ENCODE results near the gene LMF1. TPM values are rescaled to one million over a fixed set of nuclear protein-coding genes. Genes with fewer than 3 reads are reported as not detected.

Gene LMF1
- total RNA-seq, 1 experiment from 2014 or later, result 12.8 TPM

DNA sequence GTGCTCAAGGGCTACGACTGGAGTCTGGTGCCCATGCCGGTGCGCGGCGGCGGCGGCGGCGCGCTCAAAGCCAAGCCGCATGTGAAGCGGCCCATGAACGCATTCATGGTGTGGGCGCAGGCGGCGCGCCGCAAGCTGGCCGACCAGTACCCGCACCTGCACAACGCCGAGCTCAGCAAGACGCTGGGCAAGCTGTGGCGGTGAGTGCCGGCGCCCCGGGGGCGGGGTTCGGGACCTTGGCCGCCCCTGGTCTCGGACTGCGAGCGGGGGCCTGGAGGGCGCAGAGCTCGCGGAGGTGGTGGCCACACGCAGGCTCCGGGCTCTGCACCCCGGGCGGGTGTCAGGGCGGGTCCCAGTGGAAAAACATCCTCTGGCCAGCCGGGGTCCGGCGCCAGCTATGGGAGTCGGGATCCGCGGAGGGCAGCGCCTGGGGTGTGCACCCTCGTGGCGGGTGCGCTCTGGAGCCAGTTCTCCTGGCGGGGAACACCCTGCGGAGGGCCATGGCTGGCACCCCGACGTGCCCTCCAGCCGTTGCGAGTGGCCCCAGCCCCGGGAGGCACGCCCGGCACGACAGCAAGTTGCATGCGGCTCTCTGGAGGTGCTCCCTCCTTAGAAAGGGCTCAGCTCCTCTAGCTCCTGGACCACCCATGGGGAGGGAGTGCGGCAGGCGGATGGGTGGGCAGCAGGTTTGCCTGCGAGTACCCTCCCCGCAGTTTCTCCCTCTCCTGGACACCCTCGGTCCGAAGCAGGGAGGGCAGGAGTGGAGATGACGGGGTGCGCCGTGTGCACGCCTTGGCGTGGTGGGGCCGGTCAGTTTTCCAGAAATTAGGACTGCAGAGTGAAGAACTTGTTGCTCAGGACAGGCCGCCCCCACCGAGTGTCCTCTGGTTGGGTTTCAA is 11.6 kb upstream of the LMF1 start:
- Histone ChIP-seq H3K4me1 (ENCODE audit: control insufficient read depth in 1 of 2, insufficient read depth in 2 of 2, low read length in 2 of 2) (peaks cover 0 to 9% of the 10 kb centered on the region in 2 experiments; a peak in 1 of 4 replicates), H3K27me3 (ENCODE audit: insufficient read depth, low read length) (no peaks in the 10 kb centered on the region), H3K36me3 (ENCODE audit: control insufficient read depth in 1 of 2, insufficient read depth in 2 of 2, low read length in 2 of 2) (no peaks in the 10 kb centered on the region), H3K27ac (ENCODE audit: low read depth, low read length) (peak overlapping the region; percentile 22; the same call in 1 of the 2 replicates), H3K4me2 (ENCODE audit: low read length) (peak overlapping the region; percentile 69), H3K9ac (ENCODE audit: low read length) (peak overlapping the region; percentile 43; the same call in 1 of the 2 replicates), H3K79me2 (ENCODE audit: insufficient read depth, low read length) (no peaks in the 10 kb centered on the region), H2AFZ (ENCODE audit: low read depth, low read length, poor library complexity, severe bottlenecking) (no peak overlapping the region), H4K20me1 (ENCODE audit: insufficient read depth) (no peaks in the 10 kb centered on the region), H3K4me3 (replicated peaks in 1 of 2; ENCODE audit: low read depth in 1 of 2, low read length in 2 of 2) (peak overlapping the region; percentile 28 to 46), H3K9me3 (ENCODE audit: control insufficient read depth in 1 of 2, insufficient read depth in 1 of 2, low read depth in 1 of 2, low read length in 2 of 2) (no peaks in the 10 kb centered on the region), H3K9me2 (ENCODE audit: insufficient read depth) (no peaks in the 10 kb centered on the region)
- CTCF ChIA-PET, result no interaction called here
- ATAC-seq (peak; percentile 10), DNase-seq (ENCODE audit: low read depth, low spot score) (no peak)
- RAD21 ChIA-PET (ENCODE audit: low non-redundant PET in 1 of 2, low total read pairs in 2 of 2, uncharacterized antibody in 2 of 2, unreplicated experiment in 2 of 2), result interaction anchor here in 1 of 2 experiments (1.0 kb wide), 1 partner anchor 55 kb away, joined by 3 read pairs; no protein-coding TSS in a partner anchor
- intact Hi-C loops (cut with micrococcal nuclease), result no loop called here
- no peak for TF ChIP-seq CBX3 (IDR thresholded peaks at IDR 0.05; ENCODE audit: low read depth)
- peak; percentile 39 for TF ChIP-seq TCF7L2 (IDR thresholded peaks at IDR 0.05; ENCODE audit: borderline replicate concordance, extremely low read depth, insufficient read depth, insufficient read length)
- no TSS peak for BruUV-seq (replicated peaks)
- POLR2A ChIA-PET, result no interaction called here

DNA sequence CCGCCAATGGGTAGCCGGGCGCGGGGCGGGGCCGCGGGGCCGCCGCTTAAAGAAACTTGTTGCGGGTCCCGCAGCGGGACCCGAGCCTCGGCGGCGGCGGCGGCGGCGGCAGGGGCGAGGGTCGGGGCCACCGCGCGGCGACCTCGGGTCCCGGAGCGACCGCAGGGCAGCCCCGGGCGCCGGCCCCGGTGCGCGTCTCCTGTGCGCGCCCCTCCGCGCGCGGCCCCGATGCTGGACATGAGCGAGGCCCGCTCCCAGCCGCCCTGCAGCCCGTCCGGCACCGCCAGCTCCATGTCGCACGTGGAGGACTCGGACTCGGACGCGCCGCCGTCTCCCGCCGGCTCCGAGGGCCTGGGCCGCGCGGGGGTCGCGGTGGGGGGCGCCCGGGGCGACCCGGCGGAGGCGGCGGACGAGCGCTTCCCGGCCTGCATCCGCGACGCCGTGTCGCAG is 10.9 kb upstream of the LMF1 start, which contains the start of gene SOX8:
Gene SOX8 (plus strand): TSS at position 76 of the 450 bp plus-strand sequence. CDS start 153 bp downstream, at position 229.
- ChIA-PET RAD21 (ENCODE audit: low non-redundant PET in 1 of 2, low total read pairs in 2 of 2, uncharacterized antibody in 2 of 2, unreplicated experiment in 2 of 2) (interaction anchor here in 1 of 2 experiments (0.7 to 1.0 kb wide), 2 partner anchors 55 to 191 kb away, joined by 3 read pairs; no protein-coding TSS in a partner anchor), CTCF (no interaction called here), POLR2A (interaction anchor here (0.8 kb wide), 1 partner anchor 17 kb away, joined by 4 read pairs; no protein-coding TSS in a partner anchor)
- Histone ChIP-seq H3K4me1 (ENCODE audit: control insufficient read depth in 1 of 2, insufficient read depth in 2 of 2, low read length in 2 of 2) (peaks cover 0 to 8% of the 10 kb centered on the region in 2 experiments; a peak in 1 of 4 replicates), H3K27me3 (ENCODE audit: insufficient read depth, low read length) (no peaks in the 10 kb centered on the region), H3K9me2 (ENCODE audit: insufficient read depth) (no peaks in the 10 kb centered on the region), H3K9me3 (ENCODE audit: control insufficient read depth in 1 of 2, insufficient read depth in 1 of 2, low read depth in 1 of 2, low read length in 2 of 2) (no peaks in the 10 kb centered on the region), H3K4me3 (replicated peaks in 1 of 2; ENCODE audit: low read depth in 1 of 2, low read length in 2 of 2) (peak within 1 kb of the TSS; percentile 47 to 66), H4K20me1 (ENCODE audit: insufficient read depth) (no peaks in the 10 kb centered on the region), H3K9ac (ENCODE audit: low read length) (peak within 1 kb of the TSS; percentile 48), H3K36me3 (ENCODE audit: control insufficient read depth in 1 of 2, insufficient read depth in 2 of 2, low read length in 2 of 2) (no peaks in the 10 kb centered on the region), H3K4me2 (ENCODE audit: low read length) (peak within 1 kb of the TSS; percentile 86), H3K27ac (ENCODE audit: low read depth, low read length) (peak within 1 kb of the TSS; percentile 59; the same call in 1 of the 2 replicates), H3K79me2 (ENCODE audit: insufficient read depth, low read length) (no peaks in the 10 kb centered on the region), H2AFZ (ENCODE audit: low read depth, low read length, poor library complexity, severe bottlenecking) (no peak within 1 kb of the TSS)
- peak; percentile 37 for ATAC-seq
- no peak for TF ChIP-seq CEBPB (IDR thresholded peaks at IDR 0.05; ENCODE audit: low read depth)
- peak; percentile 20; the same call in 1 of the 2 replicates for TF ChIP-seq ZFX (IDR thresholded peaks at IDR 0.05)
- TF ChIP-seq, protein P1, sequence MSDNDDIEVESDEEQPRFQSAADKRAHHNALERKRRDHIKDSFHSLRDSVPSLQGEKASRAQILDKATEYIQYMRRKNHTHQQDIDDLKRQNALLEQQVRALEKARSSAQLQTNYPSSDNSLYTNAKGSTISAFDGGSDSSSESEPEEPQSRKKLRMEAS (IDR thresholded peaks at IDR 0.05), result peak; percentile 8; the same call in 1 of the 2 replicates
- no TSS peak for BruUV-seq (replicated peaks)
- intact Hi-C loops (cut with micrococcal nuclease), result no loop called here
- DNase-seq (ENCODE audit: low read depth, low spot score), result no peak

Data from HCT116 (cell line).